Mammary epithelial cell (primary cell): ENCODE measurements around the gene NAA15.
"Not testable (repeated sequence)": the region's sequence is repeated elsewhere in the genome, so short reads cannot be mapped to it uniquely, and the experiment has no call there.

Experiments
- CTCF ChIP-seq, 2 donors: IDR thresholded peaks in 1 of 2; conservative IDR thresholded peaks in 1 of 2; 2 replicates each; pipeline ENCODE4 v1.5.1; 2011 to 2012; ENCODE audit warnings: inconsistent platforms in 2 of 2, low read length in 2 of 2, mild to moderate bottlenecking in 2 of 2, control low read depth in 1 of 2, low read depth in 1 of 2; ENCODE audit not compliant: insufficient read depth in 1 of 2; ENCODE audit errors: extremely low read depth in 1 of 2
- EZH2 ChIP-seq: IDR thresholded peaks from 2 replicates; pipeline ENCODE4 v1.6.1; 2012; ENCODE audit warnings: low read length, inconsistent platforms, borderline replicate concordance

- TF ChIP-seq CTCF (conservative IDR thresholded peaks at IDR 0.05 in 1 of 2, IDR thresholded peaks at IDR 0.05 in 1 of 2; ENCODE audit: extremely low read depth in 1 of 2, insufficient read depth in 1 of 2, low read depth in 1 of 2, low read length in 2 of 2); EZH2: not testable (repeated sequence)
Observed at GRCh38 chr4:139322070-139322469, 20.8 kb downstream of the NAA15 start.
